GM19023 (cell line): Measurements from ENCODE around the gene IQCF6.
"Not testable (repeated sequence)": the region's sequence is repeated elsewhere in the genome, so short reads cannot be mapped to it uniquely, and the experiment has no call there.

Experiments
- ATAC-seq: cut with Tn5 transposase; IDR thresholded peaks from one replicate; pipeline ENCODE4 v1.9.1; 2021; ENCODE audit warnings: mild to moderate bottlenecking, moderate library complexity; ENCODE audit not compliant: unreplicated experiment

Gene IQCF6

GRCh38 chr3:51773529-51774056 lies 5.4 kb downstream of the IQCF6 start:
- ATAC-seq: no peak

DNA sequence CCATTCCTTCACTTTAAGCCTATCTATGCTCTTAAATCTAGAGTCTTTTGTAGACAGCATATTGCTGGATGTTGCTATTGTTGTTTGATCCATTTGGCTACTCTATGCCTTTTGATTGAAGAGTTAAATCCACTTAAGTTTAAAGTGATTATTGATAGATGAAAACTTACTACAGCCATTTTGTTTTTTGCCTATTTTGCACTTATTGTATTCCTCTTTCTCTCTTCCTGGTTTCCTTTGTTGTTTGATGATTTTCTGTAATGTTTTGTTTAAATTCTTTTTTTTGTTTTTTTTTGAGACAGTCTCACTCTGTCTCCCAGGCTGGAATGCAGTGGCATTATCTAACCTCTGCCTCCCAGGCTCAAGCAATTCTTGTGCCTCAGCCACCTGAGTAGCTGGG lies 19.8 kb downstream of the IQCF6 start:
- ATAC-seq: no peak

- ATAC-seq: not testable (repeated sequence)
Observed at GRCh38 chr3:51753763-51754750, 25.0 kb downstream of the IQCF6 start.

DNA sequence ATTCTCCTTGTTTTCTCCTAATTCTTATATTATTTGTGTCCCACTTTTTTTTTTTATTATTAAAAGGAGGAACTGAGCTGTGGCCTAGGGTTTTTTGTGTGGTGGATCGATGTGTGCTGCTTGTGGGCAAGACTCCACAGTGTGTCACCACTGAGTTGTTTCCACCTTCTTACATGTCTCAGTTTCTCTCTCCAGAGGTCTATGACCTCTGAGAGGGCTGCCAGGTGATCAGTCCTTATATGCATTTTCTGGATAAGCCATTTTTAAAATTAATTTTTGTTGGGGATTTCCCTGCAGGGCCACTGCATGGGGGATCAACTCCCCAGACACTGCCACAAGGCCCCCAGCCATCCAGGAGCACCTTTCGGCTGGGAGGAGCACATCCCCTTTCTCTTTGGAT lies 27.8 kb downstream of the IQCF6 start:
- ATAC-seq: no peak

DNA sequence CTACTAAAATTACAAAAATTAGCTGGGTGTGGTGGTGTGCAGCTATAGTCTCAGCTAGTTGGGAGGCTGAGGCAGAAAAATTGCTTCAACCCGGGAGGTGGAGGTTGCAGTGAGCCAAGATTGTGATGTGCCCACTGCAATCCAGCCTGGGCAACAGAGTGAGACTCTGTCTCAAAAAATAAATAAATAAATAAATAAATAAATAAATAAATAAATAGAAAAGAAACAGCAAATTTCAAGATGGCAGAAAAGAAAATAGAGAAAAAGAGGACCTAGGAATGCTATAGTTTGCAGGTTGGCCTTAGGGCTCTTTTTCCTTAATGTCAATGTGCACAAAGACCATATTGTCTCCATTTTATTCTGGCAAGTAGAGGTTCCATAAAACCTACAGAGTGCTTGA lies 28.2 kb downstream of the IQCF6 start:
- ATAC-seq: no peak

DNA sequence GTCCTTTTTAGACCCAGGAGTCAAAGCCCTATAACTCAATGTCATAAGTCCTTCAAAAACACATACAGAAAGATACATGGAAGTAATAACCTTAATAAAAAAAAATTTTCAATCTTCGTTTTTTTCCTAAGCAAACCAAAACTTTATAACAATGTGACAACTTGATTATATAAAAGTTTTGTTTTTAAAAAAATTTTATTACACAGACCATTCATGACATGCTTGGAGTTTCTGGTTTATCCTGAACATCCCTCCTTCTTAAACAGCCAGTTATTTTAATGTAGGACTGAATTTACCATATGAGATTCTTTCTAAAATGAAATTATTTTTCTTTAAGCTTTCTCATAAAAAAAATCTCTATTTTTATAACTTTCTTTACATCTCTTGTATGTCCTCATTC lies 30.7 kb downstream of the IQCF6 start:
- ATAC-seq: no peak

- no peak for ATAC-seq
Observed at GRCh38 chr3:51747840-51748239, 31.2 kb downstream of the IQCF6 start.

- not testable (repeated sequence) for ATAC-seq
Observed at GRCh38 chr3:51742978-51743377, 36.1 kb downstream of the IQCF6 start.

DNA sequence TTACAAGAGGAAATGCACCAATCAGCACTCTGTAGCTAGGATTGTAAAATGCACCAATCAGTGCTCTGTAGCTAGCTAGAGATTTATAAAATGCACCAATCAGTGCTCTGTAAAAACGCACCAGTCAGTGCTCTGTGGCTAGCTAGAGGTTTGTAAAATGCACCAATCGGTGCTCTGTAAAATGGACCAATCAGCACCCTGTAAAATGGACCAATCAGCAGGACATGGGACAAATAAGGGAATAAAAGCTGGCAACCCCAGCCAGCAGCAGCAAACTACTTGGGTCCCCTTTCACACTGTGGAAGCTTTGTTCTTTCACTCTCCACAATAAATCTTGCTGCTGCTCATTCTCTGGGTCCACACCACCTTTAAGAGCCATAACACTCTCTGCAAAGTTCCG lies 36.7 kb downstream of the IQCF6 start:
- not testable (repeated sequence) for ATAC-seq

- ATAC-seq: no peak
Observed at GRCh38 chr3:51739110-51739509, 39.9 kb downstream of the IQCF6 start.

- no peak for ATAC-seq
Observed at GRCh38 chr3:51735950-51736349, 43.1 kb downstream of the IQCF6 start.

DNA sequence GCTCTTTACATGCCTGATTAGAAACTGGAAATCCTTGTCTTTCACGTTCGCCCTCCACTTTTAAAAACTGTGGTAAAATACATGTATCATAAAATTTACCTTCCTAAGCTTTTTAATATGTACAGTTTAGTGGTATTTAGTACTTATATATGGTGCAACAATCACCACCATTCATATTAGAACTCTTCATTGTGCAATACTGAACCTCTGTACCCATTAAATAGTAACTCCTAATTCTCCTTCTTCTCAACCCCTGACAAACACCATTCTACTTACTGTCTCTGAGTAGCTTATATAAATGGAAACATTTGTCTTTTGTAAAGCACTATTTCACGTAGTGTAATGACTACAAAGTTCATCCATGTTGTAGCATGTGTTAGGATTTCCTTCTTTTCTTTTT lies 44.0 kb downstream of the IQCF6 start:
- no peak for ATAC-seq

DNA sequence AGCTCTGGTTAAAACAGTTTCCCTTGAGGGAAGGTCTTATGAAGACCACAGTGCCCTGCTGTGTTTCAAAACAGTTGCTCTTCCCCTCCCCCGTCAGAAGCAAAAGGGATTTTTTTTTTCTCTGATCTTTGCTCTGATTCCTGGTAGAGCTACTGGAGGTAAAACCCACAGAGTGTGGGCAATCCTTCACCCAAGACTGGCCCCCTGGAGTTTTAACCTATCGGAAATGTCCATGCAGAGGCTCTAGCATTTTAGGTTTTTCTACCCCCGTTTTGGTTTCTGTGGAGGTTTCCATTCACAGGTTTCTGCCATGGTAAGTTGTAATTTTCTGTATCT lies 44.5 kb downstream of the IQCF6 start:
- no peak for ATAC-seq

DNA sequence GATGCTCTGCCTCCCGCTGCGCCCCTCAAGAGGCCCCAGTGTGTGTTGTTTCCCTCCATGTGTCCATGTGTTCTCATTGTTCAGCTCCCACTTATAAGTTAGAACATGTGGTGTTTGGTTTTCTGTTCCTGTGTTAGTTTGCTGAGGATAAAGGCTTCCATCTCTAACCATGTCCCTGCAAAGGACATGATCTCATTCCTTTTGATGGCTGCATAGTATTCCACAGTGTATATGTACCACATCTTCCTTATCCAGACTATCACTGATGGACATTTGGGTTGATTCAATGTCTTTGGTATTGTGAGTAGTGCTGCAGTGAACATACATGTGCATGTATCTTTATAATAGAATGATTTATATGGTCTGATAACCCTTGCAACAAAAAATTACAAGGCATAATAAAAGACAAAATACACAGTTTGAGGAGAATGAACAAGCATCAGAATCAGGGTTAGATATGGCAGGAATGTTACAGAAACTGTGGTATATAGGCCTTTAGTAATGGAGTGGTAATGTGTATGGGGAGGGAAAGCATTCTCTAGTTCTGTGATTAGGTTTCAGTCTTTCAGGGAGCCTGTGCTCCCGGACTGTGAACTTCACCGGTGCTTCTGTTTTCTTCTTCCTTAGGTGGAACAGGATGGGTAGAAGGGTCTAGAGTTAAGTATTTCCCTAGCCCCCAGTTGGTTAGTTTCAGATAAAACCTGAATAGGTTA lies 45.0 kb downstream of the IQCF6 start:
- ATAC-seq: no peak

DNA sequence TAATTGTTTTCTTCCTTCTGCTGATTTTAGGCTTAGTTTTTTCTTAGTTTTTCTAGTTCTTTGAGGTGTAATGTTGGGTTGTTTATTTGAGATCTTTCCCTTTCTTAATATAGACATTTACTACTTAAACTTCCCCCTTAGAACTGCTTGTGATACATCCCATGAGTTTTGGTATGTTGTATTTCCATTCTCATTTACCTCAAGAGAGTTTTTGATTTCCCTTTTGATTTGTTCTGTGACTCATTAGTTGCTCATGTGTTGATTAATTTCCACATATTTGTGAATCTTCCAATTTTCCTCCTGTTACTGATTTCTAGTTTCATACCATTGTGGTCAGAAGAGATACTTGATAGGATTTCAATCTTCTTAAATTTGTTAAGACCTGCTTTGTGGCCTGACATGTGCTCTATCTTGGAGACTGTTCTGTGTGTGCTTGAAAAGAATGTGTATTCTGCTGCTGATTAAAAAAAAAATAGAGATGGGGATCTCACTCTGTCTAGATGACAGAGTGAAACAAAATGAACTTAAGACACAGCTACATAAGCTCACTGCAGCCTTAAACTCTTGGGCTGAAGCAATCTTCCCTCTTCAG lies 49.9 kb downstream of the IQCF6 start:
- no peak for ATAC-seq
